ENCODE data around the gene CPNE4.

- no peak for TF ChIP-seq CTCF (conservative IDR thresholded peaks at IDR 0.05; ENCODE audit: low read depth, low read length)
- no peak for TF ChIP-seq EZH2 (IDR thresholded peaks at IDR 0.05; ENCODE audit: borderline replicate concordance, low read depth, low read length, poor library complexity, severe bottlenecking)
Measured at GRCh38 chr3:131917006-131917405, 117.8 kb downstream of the CPNE4 start.

Data from A673 (cell line).